Omental fat pad (tissue), 4 donors: ENCODE results near the gene CCL14. TPM values are rescaled to one million over a fixed set of nuclear protein-coding genes. Genes with fewer than 3 reads are reported as not detected.
"Not testable (repeated sequence)": the region's sequence is repeated elsewhere in the genome, so short reads cannot be mapped to it uniquely, and the experiment has no call there.

Experiments used
- ATAC-seq: fragments of 150-250 bp; one replicate; pipeline ENCODE4 v1.9.1; 2016; ENCODE audit warnings: mild to moderate bottlenecking, moderate library complexity; ENCODE audit not compliant: low FRiP score
- DNase-seq: peaks from one replicate; pipeline ENCODE4 v3.0.0-alpha.2; 2019; ENCODE audit warnings: low spot score
- CTCF ChIP-seq, 3 donors: fragments of 450-650 bp; IDR thresholded peaks; one replicate each; pipeline ENCODE4 v1.5.1; 2016 to 2017; ENCODE audit warnings: antibody characterized with exemption in 3 of 3, mild to moderate bottlenecking in 3 of 3, moderate library complexity in 2 of 3
- total RNA-seq, 4 donors: library from RNA; depleted of rRNA; stranded (reverse); fragments of >200 nt; gene quantifications; one replicate each; pipeline ENCODE4 v1.1.0, GENCODE V29; 2016

Gene CCL14
- total RNA-seq, 4 donors from 2014 or later, result 29.0 to 83.2 (median 68.7) TPM

- DNase-seq, result no peak
- ATAC-seq, result no peak
- TF ChIP-seq CTCF (IDR thresholded peaks at IDR 0.05), result no peak
These were observed 42.4 kb downstream of the CCL14 start for GRCh38 chr17:35944151-35944550.

GRCh38 chr17:35943537-35943936 is 43.0 kb downstream of the CCL14 start, which contains the start of gene LYZL6:
TSS of gene LYZL6 (minus strand) at chr17:35943713. CDS start at chr17:35939356, 4,357 bp downstream.
- TF ChIP-seq CTCF (IDR thresholded peaks at IDR 0.05), result no peak
- ATAC-seq (no peak), DNase-seq (no peak)

GRCh38 chr17:35942588-35943186 is 43.8 kb downstream of the CCL14 start:
- TF ChIP-seq CTCF (IDR thresholded peaks at IDR 0.05), result no peak
- ATAC-seq, result no peak
- DNase-seq, result no peak

GRCh38 chr17:35938492-35938891 is 48.0 kb downstream of the CCL14 start:
- ATAC-seq, DNase-seq: not testable (repeated sequence)

GRCh38 chr17:35936063-35936462 is 50.5 kb downstream of the CCL14 start:
- ATAC-seq, result no peak
- DNase-seq, result no peak
- no peak for TF ChIP-seq CTCF (IDR thresholded peaks at IDR 0.05)

GRCh38 chr17:35934760-35935159 is 51.8 kb downstream of the CCL14 start:
- ATAC-seq (no peak), DNase-seq (no peak)
- no peak for TF ChIP-seq CTCF (IDR thresholded peaks at IDR 0.05)

Other genes with a start within 250 kb of the CCL14 start
- under 1 TPM in 3 of 4 donors, not detected in 1; 0.37 to 0.82 (median 0.48) TPM for gene GAS2L2, start 233.5 kb downstream of the CCL14 start, total RNA-seq
- gene C17orf50, start 225.8 kb downstream of the CCL14 start, total RNA-seq, result not detected
- gene MMP28, start 191.1 kb downstream of the CCL14 start, total RNA-seq, result 10 to 100 TPM; 31.5 to 65.6 (median 48.7) TPM
- gene TAF15, start 177.2 kb downstream of the CCL14 start, total RNA-seq, result 10 to 100 TPM; 33.2 to 80.2 (median 64.0) TPM
- gene HEATR9, start 117.8 kb downstream of the CCL14 start, total RNA-seq, result not detected
- 10 to 100 TPM in 1 of 4 donors, 1 to 10 TPM in 3; 5.5 to 10.7 (median 6.0) TPM for gene CCL5, start 106.4 kb downstream of the CCL14 start, total RNA-seq
- not detected for gene RDM1, start 56.0 kb downstream of the CCL14 start, total RNA-seq
- not detected for gene LYZL6, start 43.0 kb downstream of the CCL14 start, total RNA-seq
- gene CCL16, start 5.2 kb downstream of the CCL14 start, total RNA-seq, result 1 to 10 TPM in 1 of 4 donors, under 1 TPM in 1, not detected in 2; 0.69 to 2.8 TPM
- gene CCL15, start 14.8 kb upstream of the CCL14 start, total RNA-seq, result 1 to 10 TPM in 1 of 4 donors, not detected in 3; 4.6 TPM
- 1 to 10 TPM; 1.5 to 6.6 (median 4.7) TPM for gene CCL23, start 31.2 kb upstream of the CCL14 start, total RNA-seq
- 10 to 100 TPM in 2 of 4 donors, 1 to 10 TPM in 2; 1.7 to 21.5 (median 9.8) TPM for gene CCL18, start 77.5 kb upstream of the CCL14 start, total RNA-seq
- gene CCL3, start 103.4 kb upstream of the CCL14 start, total RNA-seq, result 10 to 100 TPM in 2 of 4 donors, 1 to 10 TPM in 2; 4.1 to 12.1 (median 8.0) TPM
- gene CCL4, start 117.1 kb upstream of the CCL14 start, total RNA-seq, result 10 to 100 TPM in 3 of 4 donors, 1 to 10 TPM in 1; 8.6 to 13.3 (median 11.3) TPM
- 1 to 10 TPM; 1.5 to 6.9 (median 2.4) TPM for gene TBC1D3B, start 189.9 kb upstream of the CCL14 start, total RNA-seq
- gene CCL3L1, start 210.0 kb upstream of the CCL14 start, total RNA-seq, result under 1 TPM in 3 of 4 donors, not detected in 1; 0.48 to 0.93 (median 0.88) TPM
- gene CCL4L2, start 224.3 kb upstream of the CCL14 start, total RNA-seq, result 1 to 10 TPM in 3 of 4 donors, not detected in 1; 1.1 to 3.2 (median 3.1) TPM